GM20000 (cell line): ENCODE measurements around the gene ZFAND2A.
"Not testable (repeated sequence)": the region's sequence is repeated elsewhere in the genome, so short reads cannot be mapped to it uniquely, and the experiment has no call there.

Experiments used
- DNase-seq: peaks from one replicate; pipeline ENCODE4 v3.0.0; 2012; ENCODE audit warnings: low spot score
- TF ChIP-seq, protein P1 (sequence below): IDR thresholded peaks from 2 replicates; pipeline ENCODE4 v1.5.1; 2012; ENCODE audit warnings: mild to moderate bottlenecking, control low read depth; ENCODE audit errors: extremely low read depth, missing control alignments

The ZFAND2A gene

DNA sequence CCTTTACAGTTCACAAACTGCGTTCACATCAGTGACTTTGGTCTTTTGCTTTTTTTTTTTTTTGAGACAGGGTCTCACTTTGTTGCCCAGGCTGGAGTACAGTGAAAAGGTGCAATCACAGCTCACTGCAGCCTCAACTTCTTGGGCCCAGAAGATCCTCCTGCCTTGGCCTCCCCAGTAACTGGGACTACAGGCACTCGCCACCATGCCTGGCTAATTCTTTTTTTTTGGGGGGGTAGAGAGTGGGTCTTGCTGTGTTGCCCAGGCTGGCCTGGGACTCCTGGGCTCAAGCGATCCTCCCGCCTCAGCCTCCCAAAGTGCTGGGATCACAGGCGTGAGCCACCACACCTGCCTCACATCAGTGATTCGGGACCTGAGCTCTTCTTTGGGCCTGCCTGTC lies 37.0 kb upstream of the ZFAND2A start:
- TF ChIP-seq, protein P1, sequence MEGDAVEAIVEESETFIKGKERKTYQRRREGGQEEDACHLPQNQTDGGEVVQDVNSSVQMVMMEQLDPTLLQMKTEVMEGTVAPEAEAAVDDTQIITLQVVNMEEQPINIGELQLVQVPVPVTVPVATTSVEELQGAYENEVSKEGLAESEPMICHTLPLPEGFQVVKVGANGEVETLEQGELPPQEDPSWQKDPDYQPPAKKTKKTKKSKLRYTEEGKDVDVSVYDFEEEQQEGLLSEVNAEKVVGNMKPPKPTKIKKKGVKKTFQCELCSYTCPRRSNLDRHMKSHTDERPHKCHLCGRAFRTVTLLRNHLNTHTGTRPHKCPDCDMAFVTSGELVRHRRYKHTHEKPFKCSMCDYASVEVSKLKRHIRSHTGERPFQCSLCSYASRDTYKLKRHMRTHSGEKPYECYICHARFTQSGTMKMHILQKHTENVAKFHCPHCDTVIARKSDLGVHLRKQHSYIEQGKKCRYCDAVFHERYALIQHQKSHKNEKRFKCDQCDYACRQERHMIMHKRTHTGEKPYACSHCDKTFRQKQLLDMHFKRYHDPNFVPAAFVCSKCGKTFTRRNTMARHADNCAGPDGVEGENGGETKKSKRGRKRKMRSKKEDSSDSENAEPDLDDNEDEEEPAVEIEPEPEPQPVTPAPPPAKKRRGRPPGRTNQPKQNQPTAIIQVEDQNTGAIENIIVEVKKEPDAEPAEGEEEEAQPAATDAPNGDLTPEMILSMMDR = no peak
- no peak for DNase-seq

DNA sequence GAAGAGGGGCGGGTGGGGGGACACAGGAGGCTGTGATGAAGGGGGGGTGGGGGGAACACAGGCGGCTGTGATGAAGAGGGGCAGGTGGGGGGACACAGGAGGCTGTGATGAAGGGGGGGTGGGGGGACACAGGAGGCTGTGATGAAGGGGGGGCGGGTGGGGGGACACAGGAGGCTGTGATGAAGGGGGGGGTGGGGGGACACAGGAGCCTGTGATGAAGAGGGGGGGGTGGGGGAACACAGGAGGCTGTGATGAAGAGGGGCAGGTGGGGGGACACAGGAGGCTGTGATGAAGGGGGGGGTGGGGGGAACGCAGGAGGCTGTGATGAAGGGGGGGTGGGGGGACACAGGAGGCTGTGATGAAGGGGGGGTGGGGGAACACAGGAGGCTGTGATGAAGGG lies 36.4 kb upstream of the ZFAND2A start:
- not testable (repeated sequence) for DNase-seq

DNA sequence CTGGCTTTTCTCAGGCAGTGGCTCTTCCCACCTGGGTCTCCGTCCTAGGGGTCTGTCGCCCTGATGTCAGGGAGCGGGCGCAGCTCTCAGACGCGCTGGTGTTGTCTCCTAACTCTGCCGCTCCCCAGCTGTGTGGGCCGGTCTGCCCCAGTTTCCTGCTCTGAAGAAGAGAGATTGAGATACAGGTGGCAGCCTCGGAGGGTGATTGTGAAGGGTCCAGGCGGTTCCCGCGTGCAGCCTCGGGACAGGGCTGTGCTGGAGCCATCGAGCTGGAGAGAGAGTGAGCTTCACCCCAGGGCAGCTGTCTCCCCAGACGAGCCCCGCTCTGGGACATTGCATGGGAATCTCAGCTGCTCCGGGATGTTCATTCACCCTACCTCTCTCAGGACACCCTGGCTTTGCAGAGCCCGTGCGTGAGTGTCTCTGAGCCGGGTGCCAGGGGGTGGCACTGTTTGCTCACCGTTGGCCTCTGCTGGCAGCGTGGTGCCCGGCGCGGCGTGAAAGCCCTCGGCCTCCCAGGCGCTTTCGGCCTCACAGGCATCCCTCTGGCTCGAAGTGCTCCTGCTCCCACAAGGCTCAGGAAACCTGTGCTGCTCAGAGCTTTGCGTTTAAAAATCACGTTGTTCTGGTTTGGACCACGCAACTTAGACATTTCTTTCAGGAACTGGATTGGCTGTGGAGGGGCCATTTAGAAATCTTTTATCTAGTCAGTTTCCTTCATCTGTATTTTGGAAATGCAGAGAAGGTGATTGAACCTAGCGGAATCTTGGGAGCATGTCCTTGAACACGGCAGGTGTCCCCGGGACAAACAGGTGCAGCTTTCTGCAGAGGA lies 33.8 kb upstream of the ZFAND2A start:
- DNase-seq = no peak
- TF ChIP-seq, protein P1 = no peak

DNA sequence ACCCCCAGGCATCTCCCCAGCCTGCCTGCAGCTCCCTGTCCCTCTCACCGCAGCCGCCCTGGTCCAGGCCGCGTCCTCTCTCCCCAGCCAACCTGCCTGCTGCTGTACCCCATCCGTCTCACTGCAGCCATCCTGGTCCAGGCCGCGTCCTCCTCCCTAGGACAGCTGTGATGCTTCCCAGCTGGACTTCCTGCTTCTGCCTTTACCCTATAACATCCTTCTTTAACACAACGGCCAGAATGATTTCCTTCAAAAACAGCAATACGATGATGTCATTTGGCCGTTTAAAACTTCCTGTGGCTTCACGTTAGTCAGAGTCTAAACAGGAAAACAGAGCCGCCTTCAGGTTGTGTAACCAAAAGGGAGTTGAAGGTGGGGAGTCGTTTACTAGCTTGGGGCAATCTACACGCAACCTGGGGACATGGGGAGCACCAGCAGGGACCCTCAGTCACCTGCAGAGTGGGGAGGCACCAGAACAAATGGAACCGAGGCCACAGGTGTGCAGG lies 32.2 kb upstream of the ZFAND2A start:
- no peak for DNase-seq
- TF ChIP-seq, protein P1 = no peak

DNA sequence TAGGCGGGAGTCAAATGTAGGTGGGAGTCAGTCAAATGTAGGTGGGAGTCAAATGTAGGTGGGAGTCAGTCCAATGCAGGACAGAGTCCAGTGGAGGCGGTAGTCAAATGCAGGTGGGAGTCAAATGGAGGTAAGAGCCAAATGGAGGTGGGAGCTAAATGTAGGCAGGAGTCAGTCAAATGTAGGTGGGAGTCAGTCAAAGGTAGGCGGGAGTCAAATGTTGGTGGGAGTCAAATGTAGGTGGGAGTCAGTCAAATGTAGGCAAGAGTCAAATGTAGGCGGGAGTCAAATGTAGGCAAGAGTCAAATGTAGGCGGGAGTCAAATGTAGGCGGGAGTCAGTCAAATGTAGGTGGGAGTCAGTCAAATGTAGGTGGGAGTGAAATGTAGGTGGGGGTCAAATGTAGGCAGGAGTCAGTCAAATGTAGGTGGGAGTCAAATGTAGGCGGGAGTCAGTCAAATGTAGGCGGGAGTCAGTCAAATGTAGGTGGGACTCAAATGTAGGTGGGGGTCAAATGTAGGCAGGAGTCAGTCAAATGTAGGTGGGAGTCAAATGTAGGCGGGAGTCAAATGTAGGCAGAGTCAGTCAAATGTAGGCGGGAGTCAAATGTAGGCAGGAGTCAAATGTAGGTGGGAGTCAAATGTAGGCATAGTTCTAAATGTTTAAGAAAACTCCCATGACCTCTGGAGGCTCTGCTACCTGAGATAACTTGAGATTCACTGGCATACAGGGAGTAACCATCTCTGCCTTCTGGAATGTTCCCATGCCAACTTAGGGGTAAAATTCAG lies 30.2 kb upstream of the ZFAND2A start:
- no peak for DNase-seq
- TF ChIP-seq, protein P1 = no peak

DNA sequence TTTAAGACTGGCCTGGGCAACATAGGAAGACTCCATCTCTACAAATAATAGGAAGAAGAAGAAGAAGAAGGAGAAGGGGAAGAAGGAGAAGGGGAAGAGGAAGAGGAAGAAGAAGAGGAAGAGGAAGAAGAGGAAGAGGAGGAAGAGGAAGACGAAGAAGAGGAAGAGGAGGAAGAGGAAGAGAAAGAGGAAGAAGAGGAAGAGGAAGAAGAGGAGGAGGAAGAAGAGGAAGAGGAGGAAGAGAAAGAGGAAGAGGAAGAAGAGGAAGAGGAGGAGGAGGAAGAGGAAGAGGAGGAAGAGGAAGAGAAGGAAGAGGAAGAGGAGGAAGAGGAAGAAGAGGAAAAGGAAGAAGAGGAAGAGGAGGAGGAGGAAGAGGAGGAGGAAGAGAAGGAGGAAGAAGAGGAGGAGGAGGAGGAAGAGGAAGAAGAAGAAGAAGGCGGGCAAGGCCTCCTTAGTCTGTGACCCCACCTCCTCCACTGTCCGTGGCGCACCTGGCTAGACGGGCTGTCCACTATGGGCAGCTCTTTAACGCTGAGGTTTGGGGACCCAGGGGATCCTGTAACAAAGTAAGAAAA lies 28.8 kb upstream of the ZFAND2A start:
- TF ChIP-seq, protein P1 = no peak
- no peak for DNase-seq

DNA sequence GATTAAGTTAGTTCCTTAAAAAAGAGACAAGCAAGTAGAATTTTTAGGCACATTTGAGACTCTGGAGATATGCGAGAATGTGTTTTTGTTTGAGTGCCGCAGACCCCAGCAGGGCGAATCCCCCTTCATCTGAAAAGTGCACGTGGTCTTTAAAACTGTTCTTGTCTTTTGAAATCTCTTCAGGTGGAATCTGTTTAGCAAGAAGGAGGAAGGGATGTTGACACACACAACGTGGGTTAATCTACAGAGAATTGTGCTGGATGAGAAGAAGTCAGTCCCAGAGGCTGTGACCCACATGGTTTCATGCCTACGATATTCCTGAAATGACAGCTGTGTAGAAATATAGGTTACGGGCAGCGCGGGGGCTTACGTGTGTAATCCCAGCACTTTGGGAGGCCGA lies 27.1 kb upstream of the ZFAND2A start:
- TF ChIP-seq, protein P1 = no peak

More for the DNA sequence above, 27.1 kb upstream of the ZFAND2A start:
- DNase-seq = no peak
